ENCODE data around the gene ELAVL1.

ELAVL1 gene

GRCh38 chr19:7983995-7984837 is 21.2 kb downstream of the ELAVL1 start:
- DNase-seq (ENCODE audit: insufficient read length, low spot score) (no peak), FAIRE-seq (no peak)
- TF ChIP-seq, protein P1, sequence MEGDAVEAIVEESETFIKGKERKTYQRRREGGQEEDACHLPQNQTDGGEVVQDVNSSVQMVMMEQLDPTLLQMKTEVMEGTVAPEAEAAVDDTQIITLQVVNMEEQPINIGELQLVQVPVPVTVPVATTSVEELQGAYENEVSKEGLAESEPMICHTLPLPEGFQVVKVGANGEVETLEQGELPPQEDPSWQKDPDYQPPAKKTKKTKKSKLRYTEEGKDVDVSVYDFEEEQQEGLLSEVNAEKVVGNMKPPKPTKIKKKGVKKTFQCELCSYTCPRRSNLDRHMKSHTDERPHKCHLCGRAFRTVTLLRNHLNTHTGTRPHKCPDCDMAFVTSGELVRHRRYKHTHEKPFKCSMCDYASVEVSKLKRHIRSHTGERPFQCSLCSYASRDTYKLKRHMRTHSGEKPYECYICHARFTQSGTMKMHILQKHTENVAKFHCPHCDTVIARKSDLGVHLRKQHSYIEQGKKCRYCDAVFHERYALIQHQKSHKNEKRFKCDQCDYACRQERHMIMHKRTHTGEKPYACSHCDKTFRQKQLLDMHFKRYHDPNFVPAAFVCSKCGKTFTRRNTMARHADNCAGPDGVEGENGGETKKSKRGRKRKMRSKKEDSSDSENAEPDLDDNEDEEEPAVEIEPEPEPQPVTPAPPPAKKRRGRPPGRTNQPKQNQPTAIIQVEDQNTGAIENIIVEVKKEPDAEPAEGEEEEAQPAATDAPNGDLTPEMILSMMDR (IDR thresholded peaks at IDR 0.05; ENCODE audit: insufficient read depth, missing control alignments) = no peak

DNA sequence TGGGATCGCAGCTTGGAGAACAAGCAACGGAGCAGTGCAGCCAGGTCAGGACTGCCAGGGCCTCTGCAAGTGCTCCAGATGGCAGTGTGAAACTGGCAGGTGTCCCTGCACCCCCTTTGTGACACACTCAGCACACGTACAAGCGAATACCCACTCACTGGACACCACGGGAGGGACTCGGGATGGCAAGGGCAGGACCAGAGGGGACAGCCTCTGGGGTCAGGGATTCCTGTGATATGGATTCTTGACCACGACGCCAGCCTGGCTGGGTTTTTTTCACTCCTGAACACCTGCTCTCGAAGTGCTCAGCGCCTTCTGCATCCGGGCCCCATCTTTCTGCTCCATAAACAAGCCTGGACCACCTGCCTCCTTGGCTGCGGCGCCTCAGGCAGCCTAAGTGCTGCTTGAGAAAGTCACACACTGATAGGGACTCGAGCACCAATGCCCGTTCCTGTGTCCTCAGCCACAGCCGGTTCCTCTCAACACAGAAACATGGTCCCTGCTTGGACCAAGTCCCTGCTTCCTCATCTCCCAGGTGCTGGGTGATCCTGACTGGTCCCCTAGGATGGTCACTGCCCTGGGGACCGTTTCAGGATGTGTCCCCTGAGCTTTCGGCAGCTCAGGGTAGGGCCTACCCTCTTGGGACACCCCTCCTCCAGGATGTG is 22.0 kb downstream of the ELAVL1 start:
- DNase-seq (ENCODE audit: insufficient read length, low spot score) (no peak), FAIRE-seq (no peak)
- TF ChIP-seq, protein P1 (IDR thresholded peaks at IDR 0.05; ENCODE audit: insufficient read depth, missing control alignments) = no peak

DNA sequence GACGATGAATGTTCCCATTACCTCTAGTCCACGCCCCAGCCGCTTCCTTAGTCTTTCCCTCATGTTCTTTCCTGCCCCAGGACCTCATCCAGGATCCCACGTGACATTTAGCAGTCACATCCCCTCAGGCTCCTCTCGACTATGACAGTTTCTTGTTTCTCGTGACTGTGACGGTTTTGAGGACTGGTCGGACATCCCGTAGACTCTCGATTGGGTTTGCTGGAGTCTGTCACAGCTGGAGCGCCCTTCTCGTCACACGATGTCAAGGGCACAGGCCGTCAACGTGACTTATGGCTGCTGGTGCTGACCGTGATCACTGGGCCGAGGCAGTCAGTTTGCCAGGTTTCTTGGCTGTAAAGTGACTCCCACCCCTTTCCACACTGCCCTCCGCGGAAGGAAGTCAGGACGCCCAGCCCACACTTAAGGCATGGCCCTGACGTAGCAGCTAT is 22.8 kb downstream of the ELAVL1 start:
- FAIRE-seq (no peak), DNase-seq (ENCODE audit: insufficient read length, low spot score) (no peak)
- TF ChIP-seq, protein P1 (IDR thresholded peaks at IDR 0.05; ENCODE audit: insufficient read depth, missing control alignments) = no peak

DNA sequence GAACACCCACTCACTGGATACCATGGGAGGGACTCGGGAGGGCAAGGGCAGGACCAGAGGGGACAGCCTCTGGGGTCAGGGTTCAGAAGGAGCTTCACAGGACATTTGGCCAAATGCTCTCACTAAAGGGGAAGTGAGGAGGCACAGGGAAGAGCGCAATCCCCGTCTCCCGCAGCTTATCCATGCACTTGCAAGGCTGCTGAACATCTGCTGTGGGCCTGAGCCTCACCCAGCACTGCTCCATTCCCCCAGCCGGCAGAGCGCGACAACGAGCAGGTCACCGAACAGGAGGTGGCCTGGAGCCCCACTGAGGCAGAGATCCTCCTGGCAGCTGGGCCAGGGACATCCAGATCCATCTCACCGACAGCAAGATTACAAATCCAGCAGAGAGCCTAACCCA is 23.3 kb downstream of the ELAVL1 start:
- TF ChIP-seq, protein P1 (IDR thresholded peaks at IDR 0.05; ENCODE audit: insufficient read depth, missing control alignments) = no peak
- no peak for DNase-seq (ENCODE audit: insufficient read length, low spot score)
- no peak for FAIRE-seq

- FAIRE-seq (no peak), DNase-seq (ENCODE audit: insufficient read length, low spot score) (no peak)
- TF ChIP-seq, protein P1 (IDR thresholded peaks at IDR 0.05; ENCODE audit: insufficient read depth, missing control alignments) = no peak
These were observed 23.8 kb downstream of the ELAVL1 start for GRCh38 chr19:7981661-7982060.

GRCh38 chr19:7981199-7981598 is 24.2 kb downstream of the ELAVL1 start:
- no peak for DNase-seq (ENCODE audit: insufficient read length, low spot score)
- no peak for FAIRE-seq
- TF ChIP-seq, protein P1 (IDR thresholded peaks at IDR 0.05; ENCODE audit: insufficient read depth, missing control alignments) = no peak
